Bronchial epithelial cell (primary cell): Measurements from ENCODE around the gene ETV3L. TPM values are rescaled to one million over a fixed set of nuclear protein-coding genes. Genes with fewer than 3 reads are reported as not detected.
"Not testable (repeated sequence)": the region's sequence is repeated elsewhere in the genome, so short reads cannot be mapped to it uniquely, and the experiment has no call there.

ENCODE experiments used
- DNase-seq: peaks from one replicate; pipeline ENCODE4 v3.0.0-alpha.2; 2010; ENCODE audit warnings: low read depth
- FAIRE-seq: peaks from 2 replicates; lab custom pipeline; 2011; peaks lifted over from hg19 to GRCh38; lab: Jason Lieb, UNC
- H3K27me3 ChIP-seq: 2 replicates; pipeline ENCODE4 v1.5.1; 2011; ENCODE audit warnings: low read length; ENCODE audit not compliant: control insufficient read depth, insufficient read depth
- H3K36me3 ChIP-seq: 2 replicates; pipeline ENCODE4 v1.5.1; 2011; ENCODE audit warnings: low read length; ENCODE audit not compliant: control insufficient read depth, insufficient read depth
- H3K4me3 ChIP-seq: 2 replicates; pipeline ENCODE4 v1.5.1; 2011; ENCODE audit warnings: mild to moderate bottlenecking, low read depth, low read length, control low read depth
- total RNA-seq: library from RNA; depleted of rRNA; stranded (reverse); fragments of >200 nt; gene quantifications from 2 replicates; pipeline ENCODE4 v1.2.1, GENCODE V29; 2014
- TF ChIP-seq, protein P1 (sequence below): IDR thresholded peaks from 2 replicates; pipeline ENCODE4 v1.5.1; 2011; ENCODE audit warnings: mild to moderate bottlenecking, moderate library complexity, low read length, control low read depth, inconsistent platforms; ENCODE audit not compliant: insufficient read depth, severe bottlenecking

ETV3L gene
- total RNA-seq, 1 donor from 2014 or later = not detected

DNA sequence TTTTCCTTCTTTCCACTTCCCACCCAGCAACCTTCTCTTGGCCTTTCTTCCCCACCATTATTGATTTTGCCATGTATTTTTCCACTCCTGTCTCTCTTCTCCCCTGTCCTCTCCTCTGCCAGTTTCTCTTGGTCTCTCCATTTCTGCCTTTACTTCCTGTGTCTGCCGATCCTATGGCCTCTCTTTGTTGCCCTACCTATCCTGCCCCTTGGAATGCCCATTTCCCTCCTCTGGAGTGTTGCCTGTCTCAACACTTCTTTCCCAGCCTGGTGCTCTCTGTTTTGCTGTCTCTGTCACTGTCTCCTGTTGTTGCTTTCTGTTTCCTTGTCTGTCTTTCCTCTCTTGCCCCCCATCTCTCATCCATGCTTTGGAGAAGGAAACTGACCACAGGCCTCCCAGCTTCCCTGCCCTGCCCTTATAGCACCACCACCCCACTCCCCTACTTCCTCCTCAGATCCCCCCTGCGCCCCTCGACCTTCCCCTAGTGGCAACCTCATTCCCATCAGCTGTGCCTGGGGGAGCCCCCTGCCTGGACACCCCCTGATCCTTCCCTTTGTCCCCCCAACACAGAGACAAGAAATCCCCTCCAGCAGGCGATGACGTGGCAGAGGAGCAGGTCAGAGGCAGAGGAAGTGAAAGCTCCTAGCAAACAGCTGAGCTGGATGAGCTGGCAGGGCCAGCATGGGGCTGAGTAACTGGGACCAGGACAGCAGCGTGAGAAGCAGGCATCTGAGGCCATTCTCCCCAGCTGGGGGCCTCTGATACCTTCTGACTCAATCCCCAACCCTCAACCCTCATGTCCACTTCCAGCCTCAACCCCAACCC, 6.6 kb upstream of the ETV3L start:
- DNase-seq = peak; percentile 78
- Histone ChIP-seq H3K27me3 (peaks cover 7% of the 10 kb centered on the region), H3K4me3 (no peak overlapping the region), H3K36me3 (no peaks in the 10 kb centered on the region)
- no peak for FAIRE-seq
- TF ChIP-seq, protein P1, sequence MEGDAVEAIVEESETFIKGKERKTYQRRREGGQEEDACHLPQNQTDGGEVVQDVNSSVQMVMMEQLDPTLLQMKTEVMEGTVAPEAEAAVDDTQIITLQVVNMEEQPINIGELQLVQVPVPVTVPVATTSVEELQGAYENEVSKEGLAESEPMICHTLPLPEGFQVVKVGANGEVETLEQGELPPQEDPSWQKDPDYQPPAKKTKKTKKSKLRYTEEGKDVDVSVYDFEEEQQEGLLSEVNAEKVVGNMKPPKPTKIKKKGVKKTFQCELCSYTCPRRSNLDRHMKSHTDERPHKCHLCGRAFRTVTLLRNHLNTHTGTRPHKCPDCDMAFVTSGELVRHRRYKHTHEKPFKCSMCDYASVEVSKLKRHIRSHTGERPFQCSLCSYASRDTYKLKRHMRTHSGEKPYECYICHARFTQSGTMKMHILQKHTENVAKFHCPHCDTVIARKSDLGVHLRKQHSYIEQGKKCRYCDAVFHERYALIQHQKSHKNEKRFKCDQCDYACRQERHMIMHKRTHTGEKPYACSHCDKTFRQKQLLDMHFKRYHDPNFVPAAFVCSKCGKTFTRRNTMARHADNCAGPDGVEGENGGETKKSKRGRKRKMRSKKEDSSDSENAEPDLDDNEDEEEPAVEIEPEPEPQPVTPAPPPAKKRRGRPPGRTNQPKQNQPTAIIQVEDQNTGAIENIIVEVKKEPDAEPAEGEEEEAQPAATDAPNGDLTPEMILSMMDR = no peak

DNA sequence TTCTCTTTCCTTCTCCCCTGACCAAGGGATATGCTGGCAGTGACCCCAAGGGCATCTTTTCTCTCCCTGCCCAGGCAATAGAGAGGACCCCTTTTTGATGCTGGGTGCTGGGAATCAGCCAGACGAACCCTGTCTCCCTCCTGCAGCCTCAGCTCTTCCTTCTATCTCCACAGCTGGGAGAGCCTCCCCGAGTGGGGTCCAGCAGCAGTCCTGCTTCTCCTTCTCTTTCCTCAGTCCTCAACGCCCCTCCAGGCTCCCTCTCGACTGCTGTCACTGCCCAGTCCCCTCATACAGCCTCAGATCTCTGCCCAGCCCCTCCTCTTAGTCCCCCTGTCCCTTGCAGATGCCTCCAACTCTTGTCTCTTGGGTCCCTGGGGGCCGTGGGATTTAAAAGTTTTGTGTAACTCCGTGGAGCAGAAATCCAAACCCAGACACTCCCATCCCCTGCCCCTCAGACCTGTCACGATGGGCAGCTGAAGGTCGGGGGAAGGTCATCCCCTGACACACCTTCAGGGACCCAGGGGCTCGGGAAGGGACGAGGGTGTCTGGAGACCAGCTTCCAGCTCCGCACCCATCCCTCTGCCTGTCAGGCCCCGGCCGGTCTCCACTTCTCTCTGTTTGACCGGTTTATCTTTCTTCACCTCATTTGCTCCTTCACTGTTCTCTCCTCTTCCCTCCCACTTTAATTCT, 5.8 kb upstream of the ETV3L start:
- H3K4me3 ChIP-seq = no peak overlapping the region
- H3K36me3 ChIP-seq = no peaks in the 10 kb centered on the region
- no peak for FAIRE-seq
- TF ChIP-seq, protein P1 = no peak
- DNase-seq = no peak
- peaks cover 7% of the 10 kb centered on the region for H3K27me3 ChIP-seq

DNA sequence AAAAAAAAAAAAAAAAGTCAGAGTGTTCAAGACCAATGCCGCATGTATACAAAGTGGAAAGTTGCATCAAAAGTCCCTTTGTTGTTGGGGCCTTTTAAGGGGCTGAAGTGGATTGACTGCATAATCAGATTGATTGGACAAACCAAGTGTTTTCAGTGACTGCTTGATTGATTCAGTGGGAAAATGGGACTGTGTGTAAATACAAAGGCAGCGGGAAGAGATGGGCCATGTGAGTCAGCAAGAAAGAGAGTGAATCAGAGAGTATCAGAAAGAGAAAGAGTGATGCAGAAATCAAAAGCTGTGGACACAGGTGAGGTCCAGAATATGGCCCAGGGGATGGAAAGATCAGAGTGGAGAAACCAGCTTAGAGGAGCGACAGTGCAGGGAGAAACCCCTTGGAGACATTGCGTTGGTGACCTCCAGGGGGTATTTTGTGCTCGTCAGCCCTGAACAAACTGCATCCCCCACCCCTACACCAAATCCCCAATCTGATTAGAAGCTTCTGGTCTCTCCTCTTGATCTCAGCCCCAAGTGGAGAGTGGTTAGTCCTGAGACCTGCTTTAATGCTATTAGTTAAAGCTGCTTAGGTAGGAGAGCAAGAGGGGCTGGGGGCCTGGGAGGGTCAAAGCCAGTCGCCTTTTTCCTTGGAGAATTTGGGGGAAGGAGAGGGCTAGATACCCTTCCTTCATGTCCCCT, 5.1 kb upstream of the ETV3L start:
- DNase-seq = peak; percentile 71
- no peak for FAIRE-seq

DNA sequence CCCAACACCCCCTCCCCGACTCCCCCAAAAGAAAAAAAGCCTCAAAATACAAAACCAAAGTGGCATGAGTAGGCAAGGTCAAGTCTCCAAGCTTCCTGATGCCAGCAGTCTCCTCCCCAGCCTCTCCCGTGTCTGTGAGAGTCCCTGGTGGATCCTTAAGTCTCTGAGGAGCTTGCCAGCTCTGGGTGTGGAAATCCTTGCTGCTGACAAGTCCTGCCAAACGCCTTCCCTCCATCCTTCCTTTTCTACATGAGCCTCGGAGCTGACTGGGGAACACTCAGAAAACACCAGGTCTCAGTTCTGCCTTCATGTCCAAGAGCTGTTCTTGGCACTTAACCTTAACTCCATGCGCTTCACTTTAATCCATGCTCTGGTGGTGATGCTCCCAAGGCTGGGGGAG, 3.7 kb upstream of the ETV3L start:
- no peak overlapping the region for H3K4me3 ChIP-seq
- DNase-seq (no peak), FAIRE-seq (no peak)
- H3K27me3 ChIP-seq = peaks cover 5% of the 10 kb centered on the region
- no peaks in the 10 kb centered on the region for H3K36me3 ChIP-seq
- TF ChIP-seq, protein P1 = no peak

More for the DNA sequence above, 5.1 kb upstream of the ETV3L start:
- Histone ChIP-seq H3K27me3 (peaks cover 7% of the 10 kb centered on the region), H3K36me3 (no peaks in the 10 kb centered on the region), H3K4me3 (no peak overlapping the region)
- TF ChIP-seq, protein P1 = no peak

DNA sequence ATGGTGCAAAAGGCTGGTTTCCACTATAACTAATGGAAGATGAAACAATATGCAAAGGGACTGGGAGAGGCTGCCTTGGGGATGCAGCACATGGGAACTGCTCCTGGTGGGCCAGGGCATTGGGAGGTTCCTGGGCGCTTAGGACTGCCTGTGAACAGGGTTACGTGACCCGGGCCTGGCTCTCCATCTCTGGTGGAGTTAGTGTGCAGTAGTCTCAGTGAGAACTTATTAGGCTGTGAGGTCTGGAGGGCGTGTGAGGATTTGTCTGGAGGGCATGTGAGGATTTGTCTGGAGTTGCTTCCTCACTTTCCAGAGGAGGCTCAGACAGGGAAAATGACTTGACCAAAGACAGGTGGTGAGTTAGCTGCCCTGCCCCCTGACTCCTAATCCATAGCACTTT, 1.5 kb upstream of the ETV3L start:
- no peak overlapping the region for H3K4me3 ChIP-seq
- no peaks in the 10 kb centered on the region for H3K36me3 ChIP-seq
- TF ChIP-seq, protein P1 = no peak
- peaks cover 5% of the 10 kb centered on the region for H3K27me3 ChIP-seq
- DNase-seq = peak; percentile 67
- no peak for FAIRE-seq

DNA sequence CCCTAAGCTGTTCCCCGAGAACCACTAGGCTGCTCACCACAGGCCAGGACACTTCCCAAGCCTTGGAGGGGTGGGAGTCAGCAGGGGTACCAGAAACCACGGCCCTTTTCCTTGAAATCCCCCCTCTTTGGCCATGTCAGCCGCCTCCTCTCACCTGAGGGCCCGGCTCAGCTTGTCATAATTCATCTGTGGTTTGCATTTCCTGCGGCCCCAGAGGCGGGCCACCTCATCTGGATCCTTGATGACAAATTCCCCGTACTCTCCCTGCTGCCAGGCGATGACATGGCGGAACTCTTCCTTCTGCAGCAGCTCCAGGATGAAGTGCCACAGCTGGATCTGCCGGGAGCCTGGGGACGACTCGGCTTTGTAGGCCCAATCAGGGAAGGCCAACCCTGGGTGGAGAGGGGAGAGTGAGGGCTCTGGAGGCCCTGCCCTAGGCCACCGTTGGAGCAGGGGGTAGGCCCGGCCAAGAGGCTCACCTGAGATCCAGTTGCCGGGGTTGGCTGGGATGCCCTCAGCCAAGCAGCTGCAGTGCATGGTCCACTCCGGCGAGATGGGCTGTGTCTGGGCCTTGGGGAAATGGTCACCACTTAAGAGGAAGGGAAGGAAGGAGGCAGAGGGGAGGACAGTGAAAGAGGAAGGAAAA, 498 bp downstream of the ETV3L start:
- not testable (repeated sequence) for H3K36me3 ChIP-seq, H3K4me3 ChIP-seq, DNase-seq, H3K27me3 ChIP-seq, FAIRE-seq
